Measurements from ENCODE around the gene GNG10.

Gene GNG10

GRCh38 chr9:111637421-111637950, 23.9 kb upstream of the GNG10 start:
- H3K4me1 ChIP-seq (ENCODE audit: control insufficient read depth, low read depth, low read length): peaks cover 5% of the 10 kb centered on the region
- no peaks in the 10 kb centered on the region for H3K36me3 ChIP-seq (ENCODE audit: control insufficient read depth, insufficient read depth, low read length)
- no peak overlapping the region for H3K18ac ChIP-seq (ENCODE audit: low read length)
- peaks cover 17% of the 10 kb centered on the region for H3K79me1 ChIP-seq (ENCODE audit: low read length)
- WGBS (ENCODE audit: extremely low coverage, insufficient coverage, low lambda C conversion rate): no CpG with 5 or more reads among the region's 6 CpGs
- no peak overlapping the region for H3K9ac ChIP-seq (ENCODE audit: low read length)
- H3K4me3 ChIP-seq (ENCODE audit: low read length): no peak overlapping the region
- no peak overlapping the region for H3K4ac ChIP-seq (ENCODE audit: low read depth, low read length)
- no peak overlapping the region for H4K8ac ChIP-seq (ENCODE audit: low read depth, low read length)
- H3K27ac ChIP-seq (ENCODE audit: low read depth, low read length): no peak overlapping the region
- no peak overlapping the region for H3K4me2 ChIP-seq (ENCODE audit: low read length)
- no peak overlapping the region for H2BK15ac ChIP-seq (replicated peaks; ENCODE audit: low read depth)
- no peak overlapping the region for H2BK120ac ChIP-seq (ENCODE audit: low read depth, low read length)
- no peak for DNase-seq
- H4K5ac ChIP-seq (ENCODE audit: low read length): no peak overlapping the region
- H3K79me2 ChIP-seq (ENCODE audit: control insufficient read depth, insufficient read depth, low read length): peaks cover 43% of the 10 kb centered on the region
- H3K56ac ChIP-seq (ENCODE audit: low read length): no peak overlapping the region
- no peak overlapping the region for H3K23ac ChIP-seq (ENCODE audit: low read length)
- no peak overlapping the region for H2AK5ac ChIP-seq (ENCODE audit: low read length)
- no peak overlapping the region for H2BK5ac ChIP-seq (ENCODE audit: low read length)
- no peaks in the 10 kb centered on the region for H3K27me3 ChIP-seq (ENCODE audit: insufficient read depth, low read length, poor library complexity)

- Histone ChIP-seq H3K56ac (ENCODE audit: low read length) (no peak overlapping the region), H3K4me2 (ENCODE audit: low read length) (no peak overlapping the region), H4K8ac (ENCODE audit: low read depth, low read length) (no peak overlapping the region), H3K18ac (ENCODE audit: low read length) (no peak overlapping the region), H3K27ac (ENCODE audit: low read depth, low read length) (no peak overlapping the region), H3K23ac (ENCODE audit: low read length) (no peak overlapping the region), H3K9ac (ENCODE audit: low read length) (no peak overlapping the region), H2BK15ac (replicated peaks; ENCODE audit: low read depth) (no peak overlapping the region), H3K27me3 (ENCODE audit: insufficient read depth, low read length, poor library complexity) (no peaks in the 10 kb centered on the region), H3K4ac (ENCODE audit: low read depth, low read length) (no peak overlapping the region), H3K4me1 (ENCODE audit: control insufficient read depth, low read depth, low read length) (no peaks in the 10 kb centered on the region), H3K36me3 (ENCODE audit: control insufficient read depth, insufficient read depth, low read length) (peaks cover 1% of the 10 kb centered on the region), H3K4me3 (ENCODE audit: low read length) (no peak overlapping the region), H3K79me2 (ENCODE audit: control insufficient read depth, insufficient read depth, low read length) (no peaks in the 10 kb centered on the region), H2AK5ac (ENCODE audit: low read length) (no peak overlapping the region), H2BK5ac (ENCODE audit: low read length) (no peak overlapping the region), H4K5ac (ENCODE audit: low read length) (no peak overlapping the region), H3K79me1 (ENCODE audit: low read length) (no peaks in the 10 kb centered on the region), H2BK120ac (ENCODE audit: low read depth, low read length) (no peak overlapping the region)
- no CpG with 5 or more reads among the region's 8 CpGs for WGBS (ENCODE audit: extremely low coverage, insufficient coverage, low lambda C conversion rate)
- no peak for DNase-seq
Measured at GRCh38 chr9:111644195-111644772, 17.1 kb upstream of the GNG10 start.

GRCh38 chr9:111645806-111646205, 15.6 kb upstream of the GNG10 start:
- Histone ChIP-seq H3K4ac (ENCODE audit: low read depth, low read length) (no peak overlapping the region), H3K18ac (ENCODE audit: low read length) (no peak overlapping the region), H3K27me3 (ENCODE audit: insufficient read depth, low read length, poor library complexity) (no peaks in the 10 kb centered on the region), H3K79me1 (ENCODE audit: low read length) (no peaks in the 10 kb centered on the region), H3K56ac (ENCODE audit: low read length) (no peak overlapping the region), H4K5ac (ENCODE audit: low read length) (no peak overlapping the region), H3K4me3 (ENCODE audit: low read length) (no peak overlapping the region), H2BK5ac (ENCODE audit: low read length) (no peak overlapping the region), H3K9ac (ENCODE audit: low read length) (no peak overlapping the region), H2AK5ac (ENCODE audit: low read length) (no peak overlapping the region), H3K23ac (ENCODE audit: low read length) (no peak overlapping the region), H3K27ac (ENCODE audit: low read depth, low read length) (no peak overlapping the region), H3K4me2 (ENCODE audit: low read length) (no peak overlapping the region), H3K79me2 (ENCODE audit: control insufficient read depth, insufficient read depth, low read length) (no peaks in the 10 kb centered on the region), H3K36me3 (ENCODE audit: control insufficient read depth, insufficient read depth, low read length) (peaks cover 1% of the 10 kb centered on the region), H3K4me1 (ENCODE audit: control insufficient read depth, low read depth, low read length) (no peaks in the 10 kb centered on the region), H4K8ac (ENCODE audit: low read depth, low read length) (no peak overlapping the region), H2BK120ac (ENCODE audit: low read depth, low read length) (no peak overlapping the region), H2BK15ac (replicated peaks; ENCODE audit: low read depth) (no peak overlapping the region)
- no CpG with 5 or more reads among the region's 1 CpG for WGBS (ENCODE audit: extremely low coverage, insufficient coverage, low lambda C conversion rate)
- no peak for DNase-seq

- H3K79me2 ChIP-seq (ENCODE audit: control insufficient read depth, insufficient read depth, low read length): no peaks in the 10 kb centered on the region
- no peaks in the 10 kb centered on the region for H3K79me1 ChIP-seq (ENCODE audit: low read length)
- H3K36me3 ChIP-seq (ENCODE audit: control insufficient read depth, insufficient read depth, low read length): peaks cover 1% of the 10 kb centered on the region
- H3K56ac ChIP-seq (ENCODE audit: low read length): no peak overlapping the region
- H2BK5ac ChIP-seq (ENCODE audit: low read length): no peak overlapping the region
- no CpG with 5 or more reads among the region's 2 CpGs for WGBS (ENCODE audit: extremely low coverage, insufficient coverage, low lambda C conversion rate)
- no peak overlapping the region for H3K4ac ChIP-seq (ENCODE audit: low read depth, low read length)
- no peak overlapping the region for H2BK120ac ChIP-seq (ENCODE audit: low read depth, low read length)
- DNase-seq: no peak
- H3K27me3 ChIP-seq (ENCODE audit: insufficient read depth, low read length, poor library complexity): no peaks in the 10 kb centered on the region
- no peak overlapping the region for H3K4me2 ChIP-seq (ENCODE audit: low read length)
- no peaks in the 10 kb centered on the region for H3K4me1 ChIP-seq (ENCODE audit: control insufficient read depth, low read depth, low read length)
- H2BK15ac ChIP-seq (replicated peaks; ENCODE audit: low read depth): no peak overlapping the region
- H3K9ac ChIP-seq (ENCODE audit: low read length): no peak overlapping the region
- no peak overlapping the region for H3K23ac ChIP-seq (ENCODE audit: low read length)
- H4K5ac ChIP-seq (ENCODE audit: low read length): no peak overlapping the region
- H4K8ac ChIP-seq (ENCODE audit: low read depth, low read length): no peak overlapping the region
- no peak overlapping the region for H2AK5ac ChIP-seq (ENCODE audit: low read length)
- no peak overlapping the region for H3K27ac ChIP-seq (ENCODE audit: low read depth, low read length)
- no peak overlapping the region for H3K4me3 ChIP-seq (ENCODE audit: low read length)
- no peak overlapping the region for H3K18ac ChIP-seq (ENCODE audit: low read length)
Measured at GRCh38 chr9:111646417-111646816, 15.0 kb upstream of the GNG10 start.

- H3K36me3 ChIP-seq (ENCODE audit: control insufficient read depth, insufficient read depth, low read length): peaks cover 1% of the 10 kb centered on the region
- no CpG with 5 or more reads among the region's 4 CpGs for WGBS (ENCODE audit: extremely low coverage, insufficient coverage, low lambda C conversion rate)
- no peak overlapping the region for H3K18ac ChIP-seq (ENCODE audit: low read length)
- no peak overlapping the region for H3K23ac ChIP-seq (ENCODE audit: low read length)
- H3K27ac ChIP-seq (ENCODE audit: low read depth, low read length): no peak overlapping the region
- no peak overlapping the region for H2BK5ac ChIP-seq (ENCODE audit: low read length)
- no peak overlapping the region for H4K5ac ChIP-seq (ENCODE audit: low read length)
- no peak overlapping the region for H3K4me2 ChIP-seq (ENCODE audit: low read length)
- H3K4ac ChIP-seq (ENCODE audit: low read depth, low read length): no peak overlapping the region
- H3K9ac ChIP-seq (ENCODE audit: low read length): no peak overlapping the region
- no peak for DNase-seq
- H2AK5ac ChIP-seq (ENCODE audit: low read length): no peak overlapping the region
- H2BK120ac ChIP-seq (ENCODE audit: low read depth, low read length): no peak overlapping the region
- H2BK15ac ChIP-seq (replicated peaks; ENCODE audit: low read depth): no peak overlapping the region
- H3K56ac ChIP-seq (ENCODE audit: low read length): no peak overlapping the region
- H3K4me3 ChIP-seq (ENCODE audit: low read length): no peak overlapping the region
- no peaks in the 10 kb centered on the region for H3K79me2 ChIP-seq (ENCODE audit: control insufficient read depth, insufficient read depth, low read length)
- H4K8ac ChIP-seq (ENCODE audit: low read depth, low read length): no peak overlapping the region
- no peaks in the 10 kb centered on the region for H3K79me1 ChIP-seq (ENCODE audit: low read length)
- no peaks in the 10 kb centered on the region for H3K4me1 ChIP-seq (ENCODE audit: control insufficient read depth, low read depth, low read length)
- no peaks in the 10 kb centered on the region for H3K27me3 ChIP-seq (ENCODE audit: insufficient read depth, low read length, poor library complexity)
Measured at GRCh38 chr9:111648066-111648465, 13.3 kb upstream of the GNG10 start.

GRCh38 chr9:111649016-111649415, 12.4 kb upstream of the GNG10 start:
- no peak overlapping the region for H2AK5ac ChIP-seq (ENCODE audit: low read length)
- no peaks in the 10 kb centered on the region for H3K4me1 ChIP-seq (ENCODE audit: control insufficient read depth, low read depth, low read length)
- H3K9ac ChIP-seq (ENCODE audit: low read length): no peak overlapping the region
- H2BK5ac ChIP-seq (ENCODE audit: low read length): no peak overlapping the region
- H4K8ac ChIP-seq (ENCODE audit: low read depth, low read length): no peak overlapping the region
- no peak overlapping the region for H3K27ac ChIP-seq (ENCODE audit: low read depth, low read length)
- H3K4ac ChIP-seq (ENCODE audit: low read depth, low read length): no peak overlapping the region
- H3K79me1 ChIP-seq (ENCODE audit: low read length): no peaks in the 10 kb centered on the region
- no peak overlapping the region for H3K56ac ChIP-seq (ENCODE audit: low read length)
- H4K5ac ChIP-seq (ENCODE audit: low read length): no peak overlapping the region
- no peaks in the 10 kb centered on the region for H3K79me2 ChIP-seq (ENCODE audit: control insufficient read depth, insufficient read depth, low read length)
- peaks cover 2% of the 10 kb centered on the region for H3K36me3 ChIP-seq (ENCODE audit: control insufficient read depth, insufficient read depth, low read length)
- DNase-seq: no peak
- H3K18ac ChIP-seq (ENCODE audit: low read length): no peak overlapping the region
- H2BK120ac ChIP-seq (ENCODE audit: low read depth, low read length): no peak overlapping the region
- no peak overlapping the region for H3K4me2 ChIP-seq (ENCODE audit: low read length)
- no peak overlapping the region for H3K23ac ChIP-seq (ENCODE audit: low read length)
- no peak overlapping the region for H2BK15ac ChIP-seq (replicated peaks; ENCODE audit: low read depth)
- no CpG with 5 or more reads among the region's 4 CpGs for WGBS (ENCODE audit: extremely low coverage, insufficient coverage, low lambda C conversion rate)
- H3K27me3 ChIP-seq (ENCODE audit: insufficient read depth, low read length, poor library complexity): no peaks in the 10 kb centered on the region
- no peak overlapping the region for H3K4me3 ChIP-seq (ENCODE audit: low read length)
